Gastroesophageal sphincter (tissue), 3 donors: ENCODE measurements around the gene EPC1.

ENCODE experiments used
- CTCF ChIP-seq, 4 experiments: fragments of 200-600 bp in 2 of 4; fragments of 450-650 bp in 2 of 4; sonication (generic) in 1 of 4; IDR thresholded peaks; one replicate each; pipeline ENCODE4 v1.5.1; 2017 to 2019; ENCODE audit warnings: antibody characterized with exemption in 4 of 4, mild to moderate bottlenecking in 2 of 4, moderate library complexity in 2 of 4
- POLR2A ChIP-seq, 2 donors: fragments of 450-650 bp; IDR thresholded peaks; one replicate each; pipeline ENCODE4 v1.6.1; 2017; ENCODE audit warnings: antibody characterized with exemption in 2 of 2, mild to moderate bottlenecking in 2 of 2, moderate library complexity in 1 of 2
- POLR2AphosphoS5 ChIP-seq: sonication (generic); formaldehyde crosslinking; IDR thresholded peaks from one replicate; pipeline ENCODE4 v1.6.1; 2017; ENCODE audit warnings: antibody characterized with exemption

- TF ChIP-seq POLR2A (IDR thresholded peaks at IDR 0.05) (no peak), CTCF (IDR thresholded peaks at IDR 0.05) (no peak), POLR2AphosphoS5 (no peak)
These were observed 13.1 kb downstream of the EPC1 start for GRCh38 chr10:32333849-32334248.
